GM19452 (cell line): ENCODE measurements around the gene MAPKAPK2.

Experiments used
- ATAC-seq: cut with Tn5 transposase; IDR thresholded peaks from one replicate; pipeline ENCODE4 v1.9.1; 2021; ENCODE audit not compliant: unreplicated experiment

MAPKAPK2 gene

DNA sequence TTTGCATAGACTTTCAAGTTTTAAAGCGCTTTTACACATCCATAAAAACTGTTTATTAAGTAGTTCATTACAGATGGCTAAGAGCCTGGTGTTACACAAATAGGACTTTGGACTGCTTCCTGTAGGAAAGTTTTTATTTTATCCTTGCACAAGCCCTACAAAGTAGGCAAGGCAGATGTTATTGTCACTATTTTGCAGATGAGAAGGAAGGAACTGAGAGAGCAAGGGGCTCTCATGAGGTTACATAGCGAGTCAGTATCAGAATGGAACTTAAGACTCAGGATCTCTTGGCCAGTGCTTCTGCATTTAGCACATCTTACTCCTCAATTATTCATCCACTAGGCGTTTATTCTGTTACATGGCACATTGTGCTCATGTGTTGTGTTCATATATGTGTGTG is 2.6 kb upstream of the MAPKAPK2 start:
- ATAC-seq, result no peak

DNA sequence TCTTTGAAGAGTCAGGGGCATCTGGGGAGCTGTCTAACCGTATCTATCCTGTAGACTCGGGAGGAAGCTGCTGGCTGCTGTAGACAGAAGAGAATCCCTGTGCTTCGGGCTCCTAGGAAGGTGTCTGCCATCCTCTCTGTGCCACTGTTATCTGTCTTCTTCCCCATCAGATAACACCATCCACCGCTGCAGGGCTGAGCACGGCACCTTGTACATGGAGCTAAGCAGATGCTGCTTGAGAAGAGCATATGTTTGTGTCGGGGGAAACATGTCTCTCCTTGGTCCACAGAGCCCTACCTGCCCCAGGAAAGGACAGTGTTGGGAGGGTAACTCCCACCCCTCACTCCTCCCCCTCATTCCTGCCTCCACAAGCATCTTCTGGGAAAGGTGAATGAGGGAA is 1.4 kb upstream of the MAPKAPK2 start:
- ATAC-seq, result no peak

DNA sequence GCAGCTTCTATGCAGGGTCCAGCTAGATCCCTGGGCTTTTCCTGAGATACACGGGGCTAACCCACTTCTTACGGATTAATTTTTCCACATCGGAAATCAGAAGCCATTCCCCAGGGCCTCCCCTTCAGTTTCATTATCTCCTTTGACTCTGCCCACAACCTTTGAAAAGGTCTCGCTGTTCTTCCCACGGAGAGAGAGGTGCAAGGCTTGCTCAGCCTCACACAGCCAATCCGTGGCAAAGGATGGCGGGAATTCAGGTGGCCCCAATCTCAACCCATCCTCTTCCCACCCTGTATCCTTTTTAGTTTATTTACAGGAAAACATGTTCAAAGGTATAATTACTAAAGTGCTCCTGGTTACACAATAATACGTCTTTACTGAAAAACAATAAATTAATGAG is 702 bp upstream of the MAPKAPK2 start:
- ATAC-seq, result no peak

DNA sequence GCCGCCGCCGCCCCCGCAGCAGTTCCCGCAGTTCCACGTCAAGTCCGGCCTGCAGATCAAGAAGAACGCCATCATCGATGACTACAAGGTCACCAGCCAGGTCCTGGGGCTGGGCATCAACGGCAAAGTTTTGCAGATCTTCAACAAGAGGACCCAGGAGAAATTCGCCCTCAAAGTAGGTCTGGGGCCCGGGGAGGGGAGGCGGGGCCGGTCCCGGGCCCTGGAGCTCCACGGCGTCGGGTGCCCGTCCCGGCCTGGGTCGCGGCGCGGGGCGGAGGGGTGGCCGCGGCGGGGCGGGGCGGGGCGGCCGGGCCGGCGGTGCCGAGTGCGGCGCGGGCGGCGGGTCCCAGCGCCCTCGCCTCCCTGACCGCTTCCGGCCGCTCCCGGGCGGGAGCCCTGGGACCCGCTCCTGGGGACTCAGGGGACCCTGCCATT is 646 bp downstream of the MAPKAPK2 start:
- ATAC-seq, result peak; percentile 29

DNA sequence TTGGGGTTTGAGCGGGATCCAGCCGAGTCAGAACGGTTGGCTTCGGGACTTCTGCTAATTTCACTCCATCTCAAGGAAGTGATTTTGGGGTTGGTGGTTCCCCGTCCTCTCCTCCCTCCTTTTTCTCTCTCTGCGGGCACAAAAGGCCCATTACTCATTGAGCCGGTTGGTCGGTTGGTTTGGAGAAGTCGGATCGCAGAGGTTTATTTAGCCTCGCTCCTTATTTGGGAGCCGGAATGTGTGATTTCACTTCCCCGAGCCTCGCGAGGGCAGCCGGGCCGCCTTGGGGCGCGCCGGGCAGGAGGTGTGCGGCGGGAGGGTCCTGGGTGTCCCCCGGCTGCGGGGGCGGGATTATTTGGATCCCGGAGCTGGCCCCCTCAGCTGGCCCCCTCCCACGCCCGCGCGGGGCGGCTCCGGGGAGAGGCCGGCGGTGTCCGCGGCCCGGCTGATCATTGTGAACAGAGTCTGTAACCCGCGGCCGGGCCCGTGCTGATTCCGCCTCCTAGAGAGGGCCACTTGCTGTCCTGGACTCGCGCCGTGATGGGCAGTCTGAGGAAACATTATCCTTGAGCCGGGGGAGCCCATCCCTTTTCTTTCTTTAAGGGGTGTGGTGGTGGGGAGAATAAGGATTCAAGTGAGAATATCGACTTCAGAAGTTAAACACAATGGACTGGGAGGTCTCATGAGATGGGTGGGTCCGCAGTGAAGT is 1.2 kb downstream of the MAPKAPK2 start:
- ATAC-seq, result peak; percentile 26

DNA sequence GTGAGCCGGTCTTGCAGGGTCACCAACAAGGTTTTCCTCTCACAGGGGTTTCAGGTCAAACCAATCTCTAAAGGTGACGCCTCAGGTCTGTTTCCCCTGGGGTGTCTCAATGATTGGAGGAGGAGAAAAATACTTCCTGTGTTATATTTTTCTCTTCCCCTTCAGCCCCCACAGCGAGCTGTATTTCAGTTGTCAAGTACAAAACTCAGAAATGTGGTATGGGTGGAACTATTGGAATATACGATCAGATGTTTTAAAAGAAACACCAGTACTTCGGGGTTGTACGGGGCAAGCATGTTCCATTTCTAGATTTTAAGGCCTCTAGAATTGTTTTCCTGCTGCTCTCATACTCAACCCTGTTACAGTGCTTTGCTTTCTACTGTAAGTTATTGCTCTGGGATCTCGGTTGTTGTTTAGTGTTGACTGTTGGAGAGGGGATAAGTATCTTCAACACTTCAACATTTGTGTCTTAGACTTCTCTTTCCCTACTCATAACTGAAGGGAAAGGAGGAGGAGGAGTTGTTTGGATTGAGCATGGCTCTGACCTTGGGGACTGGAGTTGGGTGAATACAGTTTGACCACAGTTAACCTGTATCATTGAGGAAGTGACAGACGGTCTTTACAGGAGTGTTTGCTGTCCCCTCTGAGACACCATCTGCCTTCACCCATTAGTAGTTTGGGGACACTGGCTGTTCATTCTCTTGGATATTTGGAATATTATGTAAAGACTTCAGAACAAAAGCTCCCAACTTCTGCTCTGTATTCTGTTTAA is 2.0 kb downstream of the MAPKAPK2 start:
- ATAC-seq, result no peak

DNA sequence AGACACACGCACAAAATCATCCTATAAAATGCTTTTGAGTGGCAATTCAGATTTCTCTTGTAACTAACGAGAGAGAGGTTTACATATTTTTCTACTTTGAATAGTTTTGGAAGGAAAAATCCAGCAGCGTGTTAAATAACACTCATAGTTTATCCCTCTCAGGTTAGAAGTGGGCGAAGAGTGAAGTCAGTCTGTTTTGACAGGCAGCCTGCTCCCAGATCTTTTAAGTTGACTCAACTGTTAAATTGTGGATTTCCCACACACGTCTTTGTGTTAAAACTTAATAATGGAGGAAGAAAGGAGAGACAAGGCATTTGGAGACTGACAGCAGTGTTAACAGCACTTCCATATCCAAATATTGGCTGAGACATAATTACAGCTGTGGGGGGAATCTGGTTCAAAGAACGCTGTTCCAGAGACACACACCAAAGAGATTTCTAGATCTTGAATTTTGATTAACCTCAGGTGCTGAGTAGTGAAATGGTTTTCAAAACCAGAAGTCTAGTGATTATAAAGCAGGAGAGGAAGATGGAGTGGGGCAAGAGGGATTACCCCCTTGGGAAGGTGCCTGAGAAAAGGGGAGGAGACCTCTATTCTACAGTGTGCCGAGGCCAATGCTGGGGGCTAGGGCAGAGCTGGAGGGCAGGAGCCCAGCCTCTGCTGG is 2.7 kb downstream of the MAPKAPK2 start:
- no peak for ATAC-seq

DNA sequence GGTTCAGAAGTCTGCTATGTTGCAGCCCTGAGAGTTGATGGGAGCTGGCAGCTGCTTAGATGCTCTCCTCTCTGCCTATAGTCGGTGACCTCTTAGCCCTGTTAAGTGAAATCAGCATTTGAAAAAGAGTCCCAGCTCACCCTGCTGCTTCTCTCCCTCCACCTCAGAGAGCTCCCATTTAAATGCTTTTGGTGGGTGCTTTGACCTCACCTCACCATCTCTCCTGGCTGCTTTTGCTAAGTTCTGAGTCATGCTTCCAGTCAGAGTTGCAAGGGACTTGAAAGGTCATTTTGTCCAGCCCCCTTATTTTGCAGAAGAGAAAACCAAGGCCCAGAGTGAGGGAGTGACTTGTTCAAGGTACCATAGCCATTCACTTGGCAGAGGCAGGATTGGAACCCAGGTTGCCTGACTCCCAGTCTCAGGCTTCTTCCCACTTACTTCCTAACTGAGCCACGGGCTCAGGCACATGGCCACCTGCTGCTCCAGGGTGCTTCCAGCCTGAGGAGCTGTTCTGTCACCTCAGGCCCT is 3.3 kb downstream of the MAPKAPK2 start:
- ATAC-seq, result no peak

DNA sequence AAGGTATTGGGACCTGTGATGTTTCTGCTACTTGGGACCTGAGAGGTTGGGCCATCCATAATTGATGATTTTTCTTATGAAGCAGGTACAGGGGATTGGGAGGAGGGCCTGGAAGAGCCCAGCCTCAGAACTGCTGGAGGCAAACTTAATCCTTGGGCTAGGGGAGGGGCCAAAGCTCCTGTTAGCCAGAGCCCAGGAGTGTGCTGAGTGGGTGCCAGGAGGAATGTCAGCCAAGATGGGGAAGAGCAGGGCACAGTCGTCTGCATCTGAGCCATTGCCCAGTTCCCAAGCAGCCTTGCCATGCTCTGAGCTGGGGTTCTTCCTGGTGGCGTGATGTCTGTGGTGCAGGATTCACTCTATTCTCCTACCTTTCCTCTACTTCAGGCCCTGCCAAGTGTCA is 5.8 kb downstream of the MAPKAPK2 start:
- ATAC-seq, result no peak

DNA sequence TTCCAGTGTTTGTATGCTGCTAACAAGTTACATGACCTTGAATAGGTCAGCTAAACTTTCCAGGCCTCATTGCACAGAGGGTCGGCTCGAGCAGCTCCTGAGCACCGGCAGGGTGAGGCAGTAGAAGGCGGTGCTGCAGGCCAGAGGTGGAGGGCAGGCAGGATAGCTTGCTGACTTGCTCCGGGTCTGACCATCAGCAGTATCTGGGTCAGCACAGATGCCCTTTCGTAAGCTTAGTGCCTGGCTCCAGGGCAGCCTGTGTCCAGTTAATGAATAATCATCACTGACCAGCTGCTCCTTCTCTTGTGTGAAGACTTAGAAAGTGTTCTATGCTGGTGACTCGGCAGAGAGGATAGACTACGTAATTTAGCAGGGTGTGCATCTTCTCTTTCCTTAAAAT is 6.9 kb downstream of the MAPKAPK2 start:
- ATAC-seq, result no peak

DNA sequence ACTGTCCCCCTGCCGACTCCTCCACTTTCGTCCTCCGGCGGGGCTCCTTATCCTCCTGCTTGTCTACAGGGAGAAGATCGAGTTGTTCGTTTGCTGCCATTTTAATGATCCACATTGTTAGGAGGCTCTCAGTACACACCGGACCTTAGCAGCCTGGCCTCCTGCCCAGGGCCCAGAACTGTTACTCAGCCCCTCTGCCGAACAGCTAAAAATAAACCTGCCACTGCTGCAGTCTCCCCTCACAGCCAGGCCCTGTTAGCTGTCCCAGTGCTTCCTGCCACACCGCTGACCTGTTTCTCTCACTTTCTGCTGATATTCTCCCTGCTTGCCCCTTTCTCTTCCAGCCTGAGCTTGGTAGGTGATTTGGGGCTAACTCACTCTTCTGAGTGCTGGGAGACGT is 8.3 kb downstream of the MAPKAPK2 start:
- ATAC-seq, result no peak

DNA sequence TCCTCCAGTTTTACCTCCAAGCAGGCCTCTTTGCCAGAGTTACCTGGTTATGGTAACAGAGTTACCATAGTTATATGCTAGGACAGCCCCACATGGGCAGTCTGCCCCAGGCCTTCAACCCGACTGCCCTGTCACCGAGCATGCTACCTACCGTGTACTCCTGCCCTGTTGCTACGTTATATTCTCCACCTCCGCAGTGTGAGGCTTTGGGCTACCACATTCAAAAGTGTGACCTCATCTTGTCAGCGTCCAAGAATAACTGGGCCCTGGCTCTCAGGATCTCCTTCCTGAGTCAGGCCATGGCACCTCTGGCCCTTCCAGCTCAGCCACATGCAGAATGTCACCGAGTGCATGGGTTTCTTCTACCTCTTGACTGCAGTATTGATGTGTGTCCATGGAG is 8.9 kb downstream of the MAPKAPK2 start:
- ATAC-seq, result no peak

DNA sequence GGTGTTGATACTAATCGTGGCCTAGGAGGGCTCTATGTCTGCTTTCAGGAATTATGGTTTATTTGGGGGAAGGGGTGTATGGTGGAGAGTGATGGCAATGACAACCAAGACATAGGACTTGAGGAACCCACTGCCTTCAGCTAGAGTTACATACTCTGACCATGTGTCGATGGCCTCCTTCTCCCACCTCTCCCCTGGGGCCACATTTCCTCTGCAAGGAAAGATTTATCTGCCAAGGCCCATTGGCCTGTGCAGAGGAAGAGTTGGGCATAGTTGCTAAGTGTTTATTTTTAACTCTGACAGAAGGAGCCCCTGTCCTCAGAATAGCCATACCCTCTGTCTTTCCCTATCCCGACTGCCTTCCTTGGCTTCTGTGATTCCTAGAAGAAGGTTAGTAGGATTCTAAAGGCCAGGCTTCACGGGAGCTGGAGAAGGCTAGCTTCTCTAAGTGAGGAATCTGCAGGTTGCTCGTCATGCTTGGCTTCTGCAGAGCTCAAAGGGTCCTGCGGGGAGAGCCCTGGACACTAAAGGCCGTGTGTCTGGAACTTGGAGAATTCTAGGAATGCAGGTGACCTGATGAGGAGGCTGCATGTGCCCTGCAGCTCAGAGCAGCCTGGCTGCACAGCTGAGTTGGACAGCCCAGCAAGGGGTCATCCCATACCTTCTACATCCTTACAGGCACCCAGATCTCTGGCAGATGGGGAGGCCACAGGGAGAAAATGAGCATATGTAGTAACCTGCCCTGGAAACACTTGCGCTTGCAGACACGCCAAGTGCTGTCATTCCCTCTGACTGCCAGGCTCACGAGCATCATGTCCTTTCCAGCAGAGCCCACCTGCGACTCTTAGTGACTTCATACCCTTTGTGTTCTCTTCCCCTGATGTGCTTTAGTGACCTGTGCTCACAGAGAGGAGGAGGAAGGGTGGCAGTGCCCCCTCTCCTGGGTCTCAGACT is 9.7 kb downstream of the MAPKAPK2 start:
- no peak for ATAC-seq

DNA sequence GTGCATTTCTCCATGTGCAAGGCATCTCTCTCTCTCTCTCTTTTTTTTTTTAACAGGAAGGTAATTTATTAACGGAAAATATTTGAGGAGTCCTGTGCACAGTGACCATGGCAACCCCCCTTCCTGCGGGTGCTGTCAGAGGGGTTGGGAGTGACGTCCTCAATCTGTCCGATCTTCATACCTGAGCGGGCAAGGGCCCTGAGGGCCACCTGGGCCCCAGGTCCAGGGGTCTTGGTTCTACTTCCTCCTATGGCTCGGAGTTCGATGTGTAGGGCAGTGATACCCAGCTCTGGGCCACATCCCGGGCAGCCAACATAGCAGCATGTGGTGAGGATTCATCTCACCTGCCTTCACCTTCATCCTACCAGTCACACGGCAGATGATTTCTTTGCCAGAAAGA is 11.0 kb downstream of the MAPKAPK2 start:
- ATAC-seq, result no peak

DNA sequence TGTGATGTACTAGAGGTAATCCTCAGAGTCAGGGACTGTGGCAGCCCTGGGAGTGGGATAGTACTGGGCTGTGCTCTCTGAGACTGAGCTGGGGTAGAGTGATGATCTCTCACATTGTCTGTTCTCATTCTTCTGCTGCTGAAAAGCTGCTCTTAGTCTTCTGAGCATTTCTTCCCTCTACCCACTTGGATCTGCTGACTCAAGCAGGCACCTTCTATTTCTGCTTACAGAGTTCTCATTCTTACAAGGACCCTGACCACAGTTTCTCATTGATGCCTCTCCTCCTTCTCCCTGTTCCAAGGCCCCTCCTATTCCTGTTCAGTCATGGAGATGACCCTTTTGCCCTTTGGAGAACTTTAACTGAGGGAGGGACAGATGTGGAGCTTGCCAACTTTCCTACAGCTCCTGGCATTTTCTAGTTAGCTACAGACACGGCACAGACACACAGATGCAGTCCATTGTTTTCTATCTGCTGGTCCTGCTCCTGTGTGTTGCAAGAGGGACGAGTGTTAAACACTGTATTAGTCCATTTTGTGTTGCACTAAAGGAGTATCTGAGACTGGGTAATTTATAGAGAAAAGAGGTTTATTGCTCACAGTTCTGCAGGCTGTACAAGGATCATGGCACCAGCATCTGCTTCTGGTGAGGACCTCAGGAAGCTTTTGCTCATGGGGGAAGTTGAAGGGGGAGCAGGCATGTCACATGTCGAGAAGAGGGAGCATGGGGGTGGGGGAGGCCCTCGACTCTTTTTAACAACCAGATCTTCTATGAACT is 12.3 kb downstream of the MAPKAPK2 start:
- ATAC-seq, result no peak

DNA sequence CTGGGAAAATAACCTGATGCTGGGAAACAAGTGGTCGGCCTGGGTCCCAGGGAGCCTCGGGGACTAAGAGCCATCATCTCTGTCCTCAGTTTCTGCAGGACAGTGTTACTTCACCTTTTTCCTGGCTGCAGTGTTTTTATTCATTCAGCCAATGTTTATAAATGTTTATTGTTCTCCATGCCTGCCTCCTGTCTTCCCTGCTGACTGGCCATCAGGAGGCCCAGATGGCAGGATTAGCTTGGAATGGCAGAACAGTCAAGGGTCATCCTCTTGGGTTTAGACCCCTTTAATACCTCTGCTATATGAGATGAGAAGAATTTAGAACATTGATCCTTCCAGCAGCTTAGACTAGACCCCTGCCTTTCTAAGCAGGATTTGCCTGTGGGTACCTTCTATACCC is 13.3 kb downstream of the MAPKAPK2 start:
- no peak for ATAC-seq

DNA sequence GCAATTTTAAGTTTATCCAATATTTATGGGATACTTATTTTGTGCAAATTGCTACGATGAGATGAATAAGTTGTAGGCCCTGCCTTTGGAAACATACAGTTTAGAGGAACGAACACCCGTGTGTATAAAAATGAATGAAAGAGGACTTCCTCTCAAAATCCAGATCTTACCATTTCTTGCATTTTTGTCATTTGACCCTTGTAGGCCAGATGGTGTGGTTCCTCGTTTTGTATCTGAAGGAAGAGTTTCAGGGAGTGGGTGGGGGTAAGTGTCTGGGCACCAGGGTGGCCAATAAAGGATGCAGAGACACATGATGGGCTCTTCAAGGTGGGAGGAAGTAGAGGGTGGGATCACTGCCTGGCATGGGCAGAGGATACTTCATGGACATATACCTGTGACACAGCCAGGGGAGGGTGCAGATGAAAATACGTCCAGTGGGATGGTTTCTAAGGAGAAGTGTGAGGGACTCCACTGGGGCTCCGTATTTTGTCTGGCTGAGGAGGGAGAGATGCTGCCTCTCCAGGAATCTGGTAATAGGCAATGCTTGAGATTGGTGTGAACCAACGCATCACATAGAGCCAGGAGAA is 14.4 kb downstream of the MAPKAPK2 start:
- ATAC-seq, result no peak

DNA sequence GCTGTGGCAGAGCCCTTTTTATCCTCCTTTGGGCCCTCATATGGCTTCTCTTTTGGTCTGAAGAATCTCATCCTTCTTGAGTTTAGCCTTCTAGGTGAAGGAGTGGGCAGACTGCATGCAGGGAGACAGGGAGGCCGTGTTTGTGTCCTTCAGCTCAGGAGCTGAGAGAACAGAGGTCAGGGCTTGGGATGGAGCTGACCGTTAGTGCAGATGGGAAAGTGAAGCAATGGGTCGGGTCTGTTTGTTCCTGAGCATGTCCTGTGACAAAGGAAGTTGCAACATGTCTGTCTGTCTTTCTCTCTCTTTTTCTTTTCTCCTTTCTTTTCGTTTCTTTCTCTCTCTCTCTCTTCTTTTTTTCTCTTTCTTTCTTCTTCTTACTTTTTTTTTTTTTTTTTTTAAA is 14.9 kb downstream of the MAPKAPK2 start:
- no peak for ATAC-seq

DNA sequence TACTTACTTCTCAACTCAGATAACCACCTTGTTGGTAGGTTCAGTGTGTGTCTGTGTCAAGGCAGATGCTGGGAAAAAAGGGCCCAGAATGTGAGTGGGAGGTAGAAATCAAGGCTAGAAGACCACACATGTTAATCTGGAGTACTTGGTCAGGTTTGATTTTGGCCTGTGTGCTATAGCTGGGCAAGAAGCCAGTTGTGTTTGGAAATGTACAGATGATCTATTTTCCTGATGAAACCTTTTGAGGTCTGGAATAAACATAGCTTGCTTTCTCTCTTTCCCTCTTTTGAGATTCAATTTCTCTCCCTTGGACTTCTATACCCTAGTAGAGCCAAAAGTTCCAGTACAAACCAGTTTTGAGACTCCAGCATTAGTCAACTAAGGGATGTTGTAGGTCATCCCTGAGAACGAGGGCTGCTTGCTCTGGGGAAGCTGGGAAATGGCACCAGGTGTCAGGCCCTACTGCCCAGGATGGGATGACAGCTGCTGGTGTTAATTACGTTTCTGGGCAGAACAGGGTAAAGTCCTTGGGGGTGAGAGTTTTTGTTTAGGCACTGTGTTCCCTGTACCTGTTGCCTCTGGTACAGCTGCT is 15.8 kb downstream of the MAPKAPK2 start:
- no peak for ATAC-seq
